C4-2B (cell line): ENCODE data around the gene FZR1.
"Not testable (repeated sequence)": the region's sequence is repeated elsewhere in the genome, so short reads cannot be mapped to it uniquely, and the experiment has no call there.

Experiments
- H3K27ac ChIP-seq: fragments of 450-650 bp; 2 replicates; pipeline ENCODE4 v1.5.1; 2017
- ZFX ChIP-seq: fragments of 450-650 bp; IDR thresholded peaks from 2 replicates; pipeline ENCODE4 v1.6.1; 2017
- TF ChIP-seq, protein P1 (sequence below): fragments of 450-650 bp; conservative IDR thresholded peaks from 2 replicates; pipeline ENCODE4 v1.5.1; 2017; ENCODE audit warnings: mild to moderate bottlenecking

FZR1 gene

DNA sequence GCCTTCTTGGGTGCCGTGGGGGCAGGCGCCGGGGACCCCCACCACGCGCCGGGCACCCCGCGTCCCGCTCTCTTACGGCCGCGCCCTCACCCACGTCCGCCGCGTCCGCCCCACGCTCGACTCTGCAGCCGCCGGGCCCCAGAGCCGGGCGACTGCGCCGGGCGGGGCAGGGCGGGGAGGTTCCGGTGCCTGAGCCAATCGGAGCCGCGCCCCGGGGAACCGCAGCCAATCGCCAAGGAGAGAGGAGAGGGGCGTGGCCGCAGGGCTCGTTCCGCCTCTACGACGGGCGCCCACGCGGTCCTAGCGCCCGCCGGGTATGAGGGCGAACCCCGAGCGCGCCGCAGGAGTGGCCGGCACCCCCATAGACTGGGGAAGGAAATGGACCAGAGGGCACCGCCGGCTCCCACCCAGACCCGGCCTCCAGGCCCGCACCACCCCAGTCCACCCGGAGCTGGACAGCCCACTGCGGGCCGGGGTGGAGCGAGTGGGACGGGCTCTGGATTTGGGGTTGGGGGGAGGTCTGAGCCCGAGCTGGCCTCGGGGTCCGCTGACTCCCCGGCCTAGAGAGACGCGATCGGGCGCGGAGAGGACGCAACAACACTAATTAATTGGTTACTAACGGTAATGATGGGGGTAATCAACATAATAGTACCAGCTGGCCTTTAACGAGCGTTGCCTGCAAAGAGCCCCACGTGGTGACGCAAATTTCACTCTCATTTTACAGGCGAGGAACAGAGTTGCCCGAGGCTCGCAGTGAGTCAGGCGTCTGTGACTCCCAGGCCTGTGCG, 51.5 kb downstream of the FZR1 start, which contains the start of gene MFSD12:
TSS of gene MFSD12 (minus strand) at position 126 of the 788 bp plus-strand sequence. CDS start 183 bp downstream, outside the sequence.
- H3K27ac ChIP-seq = peak within 1 kb of the TSS; percentile 92
- TF ChIP-seq ZFX = peak; percentile 46; the same call in 1 of the 2 replicates
- TF ChIP-seq, protein P1, sequence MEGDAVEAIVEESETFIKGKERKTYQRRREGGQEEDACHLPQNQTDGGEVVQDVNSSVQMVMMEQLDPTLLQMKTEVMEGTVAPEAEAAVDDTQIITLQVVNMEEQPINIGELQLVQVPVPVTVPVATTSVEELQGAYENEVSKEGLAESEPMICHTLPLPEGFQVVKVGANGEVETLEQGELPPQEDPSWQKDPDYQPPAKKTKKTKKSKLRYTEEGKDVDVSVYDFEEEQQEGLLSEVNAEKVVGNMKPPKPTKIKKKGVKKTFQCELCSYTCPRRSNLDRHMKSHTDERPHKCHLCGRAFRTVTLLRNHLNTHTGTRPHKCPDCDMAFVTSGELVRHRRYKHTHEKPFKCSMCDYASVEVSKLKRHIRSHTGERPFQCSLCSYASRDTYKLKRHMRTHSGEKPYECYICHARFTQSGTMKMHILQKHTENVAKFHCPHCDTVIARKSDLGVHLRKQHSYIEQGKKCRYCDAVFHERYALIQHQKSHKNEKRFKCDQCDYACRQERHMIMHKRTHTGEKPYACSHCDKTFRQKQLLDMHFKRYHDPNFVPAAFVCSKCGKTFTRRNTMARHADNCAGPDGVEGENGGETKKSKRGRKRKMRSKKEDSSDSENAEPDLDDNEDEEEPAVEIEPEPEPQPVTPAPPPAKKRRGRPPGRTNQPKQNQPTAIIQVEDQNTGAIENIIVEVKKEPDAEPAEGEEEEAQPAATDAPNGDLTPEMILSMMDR = no peak

DNA sequence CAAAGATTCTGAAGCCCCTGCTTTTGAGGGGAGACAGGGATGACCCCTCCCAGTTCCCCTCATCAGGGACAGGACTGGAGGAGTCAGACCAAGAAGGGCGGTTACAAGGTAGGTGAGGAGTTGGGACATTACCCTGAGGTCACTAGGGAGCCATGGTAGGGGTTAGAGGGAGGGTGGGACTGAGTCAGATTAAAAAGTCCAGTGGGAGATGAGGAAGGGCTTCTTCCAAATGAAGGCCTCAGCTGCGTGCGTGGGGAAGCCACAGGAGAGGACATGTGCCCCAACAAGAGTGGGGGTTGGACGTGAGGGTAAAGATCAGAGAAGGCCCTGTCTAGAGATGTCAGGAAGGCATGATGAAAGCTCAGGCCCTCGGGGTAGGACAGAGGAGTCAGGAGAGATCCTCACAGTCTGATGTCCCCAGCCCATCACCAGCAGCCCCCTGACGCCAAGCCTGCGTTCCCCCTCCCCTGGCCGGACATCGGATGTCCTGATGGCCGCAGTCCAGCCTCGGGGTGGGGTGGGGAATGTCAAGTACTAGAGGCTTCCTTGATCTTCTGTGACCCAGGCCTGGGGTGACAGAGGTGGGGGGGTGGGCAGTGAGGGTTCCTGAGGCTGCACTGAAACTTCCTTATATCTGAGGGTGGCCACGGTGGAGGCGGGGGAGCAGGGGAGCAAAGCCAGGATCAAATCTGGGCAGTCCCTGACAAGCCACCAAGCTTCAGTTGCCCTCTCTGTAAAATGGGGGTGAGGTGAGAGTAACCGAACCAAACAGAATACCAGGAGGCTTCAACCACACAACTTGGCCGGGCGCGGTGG, 57.8 kb downstream of the FZR1 start:
- H3K27ac ChIP-seq = no peak overlapping the region

DNA sequence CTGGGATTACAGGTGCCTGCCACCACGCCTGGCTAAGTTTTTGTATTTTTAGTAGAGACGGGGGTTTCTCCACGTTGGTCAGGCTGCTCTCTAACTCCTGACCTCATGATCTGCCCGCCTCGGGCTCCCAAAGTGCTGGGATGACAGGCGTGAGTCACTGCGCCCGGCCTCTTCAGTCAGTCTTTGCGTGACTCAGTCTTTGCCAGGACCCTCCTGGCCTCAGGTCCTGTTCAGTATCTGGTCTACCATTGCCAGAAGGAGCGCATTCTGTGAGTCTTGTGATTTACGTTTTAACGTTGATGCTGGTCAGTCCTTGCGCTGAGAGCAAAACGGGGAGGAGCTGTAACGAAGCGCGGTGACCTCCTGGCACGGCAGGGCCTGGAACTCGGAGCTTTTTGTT, 59.0 kb downstream of the FZR1 start:
- TF ChIP-seq, protein P1 = no peak
- no peak for TF ChIP-seq ZFX
- H3K27ac ChIP-seq = no peak overlapping the region

More for the DNA sequence above, 57.8 kb downstream of the FZR1 start:
- TF ChIP-seq, protein P1 = no peak
- TF ChIP-seq ZFX = no peak

DNA sequence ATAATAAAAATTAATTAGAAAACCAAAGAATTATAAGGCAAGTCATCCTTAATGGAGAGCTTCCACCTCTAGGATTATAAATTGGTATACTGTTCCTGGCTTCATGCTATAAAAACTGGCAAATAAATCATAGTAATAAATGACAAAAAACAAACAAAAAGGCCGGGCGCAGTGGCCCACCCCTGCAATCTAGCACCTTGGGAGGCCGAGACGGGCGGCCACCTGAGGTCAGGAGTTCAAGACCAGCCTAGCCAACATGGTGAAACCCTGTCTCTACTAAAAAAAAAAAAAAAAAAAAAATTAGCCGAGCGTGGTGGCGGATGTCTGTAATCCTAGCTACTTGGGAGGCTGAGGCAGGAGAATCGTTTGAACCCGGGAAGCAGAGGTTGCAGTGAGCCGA, 63.9 kb downstream of the FZR1 start:
- H3K27ac ChIP-seq = not testable (repeated sequence)

DNA sequence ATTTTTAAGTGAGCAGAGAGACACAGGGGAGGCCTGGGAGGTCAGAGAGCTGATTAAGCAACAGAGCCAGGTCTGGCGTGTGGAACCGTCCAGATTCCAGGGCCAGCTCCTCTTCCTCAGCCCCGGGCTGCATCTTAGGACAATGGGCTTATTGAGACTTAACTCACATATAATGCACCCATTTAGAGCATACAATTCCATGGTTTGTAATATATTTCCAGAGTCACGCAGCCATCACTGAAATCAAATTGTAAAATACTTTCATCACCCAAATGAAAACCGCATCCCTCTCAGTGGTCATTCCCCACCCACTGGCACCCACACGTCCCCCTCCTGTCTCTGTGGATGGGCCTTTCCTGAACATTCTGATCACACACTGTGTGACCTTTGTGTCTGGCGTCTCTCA, 64.5 kb downstream of the FZR1 start:
- TF ChIP-seq ZFX = no peak
- TF ChIP-seq, protein P1 = no peak
- peak overlapping the region; percentile 97; the same call in 1 of the 2 replicates for H3K27ac ChIP-seq

DNA sequence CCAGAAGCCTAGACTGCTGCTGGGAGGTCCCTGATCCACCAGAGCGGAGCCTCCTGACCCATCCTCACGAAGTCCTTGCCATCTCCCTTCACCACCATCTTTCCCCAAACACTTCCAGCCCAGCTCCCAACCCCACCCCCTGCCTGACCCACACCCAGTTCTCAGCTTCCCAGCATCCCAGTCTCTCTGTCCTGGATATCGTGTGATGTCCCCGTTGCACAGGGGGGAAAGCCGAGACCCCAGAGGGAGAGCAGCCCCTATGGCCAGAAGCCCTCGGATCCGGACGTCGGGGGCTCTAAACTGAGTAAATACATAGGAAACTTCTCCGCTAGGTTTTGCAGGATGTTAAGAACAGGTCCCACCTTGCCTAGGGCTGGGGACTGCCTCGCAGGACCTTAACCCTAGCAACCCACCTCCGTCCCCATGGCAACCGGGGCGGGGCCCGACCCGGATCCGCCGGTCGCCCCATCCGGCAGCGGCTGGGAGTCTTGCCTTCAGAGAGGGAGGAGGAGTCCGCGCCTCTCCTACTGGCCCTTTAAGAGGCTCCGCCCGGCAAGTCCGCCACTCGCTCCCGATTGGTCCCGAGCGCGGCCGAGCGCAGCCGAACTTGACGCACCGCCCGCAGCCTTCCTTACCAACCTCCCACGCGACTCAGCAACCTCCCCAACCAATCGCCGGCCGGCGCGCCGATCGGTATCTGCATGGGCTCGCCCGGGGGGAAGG, 66.2 kb downstream of the FZR1 start:
- peak overlapping the region; percentile 97 for H3K27ac ChIP-seq
- TF ChIP-seq, protein P1 = no peak
- TF ChIP-seq ZFX = no peak

DNA sequence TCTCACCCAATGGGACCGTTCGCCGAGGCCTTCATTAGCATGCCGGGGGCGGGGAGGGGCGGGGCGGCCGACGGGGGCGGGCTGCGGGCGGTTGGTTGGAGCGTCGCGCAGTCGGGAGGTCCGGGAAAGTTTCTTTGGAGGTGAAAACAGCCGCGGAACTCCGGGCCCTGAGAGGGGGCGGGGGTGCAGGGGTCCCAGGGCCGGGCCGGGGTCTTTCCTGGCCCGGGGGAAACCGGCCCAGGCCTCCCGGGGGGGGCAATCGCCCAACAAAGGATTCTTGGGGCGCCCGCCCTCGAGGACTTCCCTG, 66.7 kb downstream of the FZR1 start, which contains the start of gene HMG20B:
TSS of gene HMG20B (plus strand) at position 90 of the 307 bp plus-strand sequence. CDS start 366 bp downstream, outside the sequence.
- H3K27ac ChIP-seq = peak within 1 kb of the TSS; percentile 97
- TF ChIP-seq, protein P1 = no peak
- no peak for TF ChIP-seq ZFX
